Measurements from ENCODE around the gene GADD45G.

The GADD45G gene

DNA sequence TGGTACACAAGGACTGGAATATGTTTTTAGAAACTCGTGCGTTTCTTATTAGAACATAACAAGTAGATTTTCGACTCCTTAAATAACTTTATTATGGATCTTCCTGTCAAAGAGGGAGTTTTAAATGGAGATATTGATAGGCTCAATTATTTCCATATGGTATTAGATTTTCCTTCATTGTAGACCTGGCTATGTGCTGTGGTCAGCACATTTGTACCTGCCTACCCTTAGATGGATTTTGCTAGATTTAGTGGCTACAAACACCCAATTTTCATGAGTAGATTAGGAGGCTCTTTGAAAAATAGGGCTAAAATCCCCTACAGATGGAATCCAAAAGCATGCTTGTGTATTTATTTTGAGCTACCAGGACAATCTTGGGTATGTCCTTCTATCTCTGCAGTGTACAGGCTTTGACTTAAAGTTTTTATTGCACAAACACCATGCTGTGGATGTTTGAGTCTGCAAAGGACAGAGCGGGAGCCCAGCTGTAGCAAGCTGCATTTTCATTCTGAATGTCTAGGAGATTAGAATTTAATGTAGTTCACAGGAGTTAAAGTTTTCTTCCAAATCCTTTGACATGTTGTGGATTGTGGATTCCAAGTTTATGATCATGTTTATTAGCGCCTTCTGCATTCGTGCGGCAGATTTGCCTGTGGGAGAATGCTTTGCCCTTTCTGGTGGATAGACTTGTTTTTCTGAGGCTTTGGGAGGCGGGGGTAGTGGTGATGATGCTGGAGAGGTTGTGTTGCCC is 41.6 kb downstream of the GADD45G start:
- no peak for TF ChIP-seq EGR1 (IDR thresholded peaks at IDR 0.05)
- TF ChIP-seq, protein P1, sequence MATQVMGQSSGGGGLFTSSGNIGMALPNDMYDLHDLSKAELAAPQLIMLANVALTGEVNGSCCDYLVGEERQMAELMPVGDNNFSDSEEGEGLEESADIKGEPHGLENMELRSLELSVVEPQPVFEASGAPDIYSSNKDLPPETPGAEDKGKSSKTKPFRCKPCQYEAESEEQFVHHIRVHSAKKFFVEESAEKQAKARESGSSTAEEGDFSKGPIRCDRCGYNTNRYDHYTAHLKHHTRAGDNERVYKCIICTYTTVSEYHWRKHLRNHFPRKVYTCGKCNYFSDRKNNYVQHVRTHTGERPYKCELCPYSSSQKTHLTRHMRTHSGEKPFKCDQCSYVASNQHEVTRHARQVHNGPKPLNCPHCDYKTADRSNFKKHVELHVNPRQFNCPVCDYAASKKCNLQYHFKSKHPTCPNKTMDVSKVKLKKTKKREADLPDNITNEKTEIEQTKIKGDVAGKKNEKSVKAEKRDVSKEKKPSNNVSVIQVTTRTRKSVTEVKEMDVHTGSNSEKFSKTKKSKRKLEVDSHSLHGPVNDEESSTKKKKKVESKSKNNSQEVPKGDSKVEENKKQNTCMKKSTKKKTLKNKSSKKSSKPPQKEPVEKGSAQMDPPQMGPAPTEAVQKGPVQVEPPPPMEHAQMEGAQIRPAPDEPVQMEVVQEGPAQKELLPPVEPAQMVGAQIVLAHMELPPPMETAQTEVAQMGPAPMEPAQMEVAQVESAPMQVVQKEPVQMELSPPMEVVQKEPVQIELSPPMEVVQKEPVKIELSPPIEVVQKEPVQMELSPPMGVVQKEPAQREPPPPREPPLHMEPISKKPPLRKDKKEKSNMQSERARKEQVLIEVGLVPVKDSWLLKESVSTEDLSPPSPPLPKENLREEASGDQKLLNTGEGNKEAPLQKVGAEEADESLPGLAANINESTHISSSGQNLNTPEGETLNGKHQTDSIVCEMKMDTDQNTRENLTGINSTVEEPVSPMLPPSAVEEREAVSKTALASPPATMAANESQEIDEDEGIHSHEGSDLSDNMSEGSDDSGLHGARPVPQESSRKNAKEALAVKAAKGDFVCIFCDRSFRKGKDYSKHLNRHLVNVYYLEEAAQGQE (IDR thresholded peaks at IDR 0.05; ENCODE audit: low read depth), result no peak
- no peak for TF ChIP-seq YY1 (IDR thresholded peaks at IDR 0.05; ENCODE audit: low read depth)
- TF ChIP-seq, protein P2, sequence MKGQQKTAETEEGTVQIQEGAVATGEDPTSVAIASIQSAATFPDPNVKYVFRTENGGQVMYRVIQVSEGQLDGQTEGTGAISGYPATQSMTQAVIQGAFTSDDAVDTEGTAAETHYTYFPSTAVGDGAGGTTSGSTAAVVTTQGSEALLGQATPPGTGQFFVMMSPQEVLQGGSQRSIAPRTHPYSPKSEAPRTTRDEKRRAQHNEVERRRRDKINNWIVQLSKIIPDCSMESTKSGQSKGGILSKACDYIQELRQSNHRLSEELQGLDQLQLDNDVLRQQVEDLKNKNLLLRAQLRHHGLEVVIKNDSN (IDR thresholded peaks at IDR 0.05), result no peak
- TF ChIP-seq, protein P3, sequence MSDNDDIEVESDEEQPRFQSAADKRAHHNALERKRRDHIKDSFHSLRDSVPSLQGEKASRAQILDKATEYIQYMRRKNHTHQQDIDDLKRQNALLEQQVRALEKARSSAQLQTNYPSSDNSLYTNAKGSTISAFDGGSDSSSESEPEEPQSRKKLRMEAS (IDR thresholded peaks at IDR 0.05), result no peak
- no peak for TF ChIP-seq RAD21 (IDR thresholded peaks at IDR 0.05; ENCODE audit: low read depth)
- TF ChIP-seq CREB1 (IDR thresholded peaks at IDR 0.05; ENCODE audit: low read depth), result no peak
- TF ChIP-seq ZBTB7A (IDR thresholded peaks at IDR 0.05; ENCODE audit: low read depth), result no peak
- no peak for TF ChIP-seq NFIC (IDR thresholded peaks at IDR 0.05)
- TF ChIP-seq TEAD4 (IDR thresholded peaks at IDR 0.05), result no peak
- no peak for TF ChIP-seq FOXM1 (IDR thresholded peaks at IDR 0.05; ENCODE audit: borderline replicate concordance, low read depth)
- no peak for TF ChIP-seq EP300 (IDR thresholded peaks at IDR 0.05; ENCODE audit: borderline replicate concordance)
- no peak for TF ChIP-seq CEBPB (IDR thresholded peaks at IDR 0.05)
- TF ChIP-seq TCF12 (IDR thresholded peaks at IDR 0.05; ENCODE audit: low read depth), result no peak
- TF ChIP-seq TAF1 (IDR thresholded peaks at IDR 0.05; ENCODE audit: low read depth), result no peak

DNA sequence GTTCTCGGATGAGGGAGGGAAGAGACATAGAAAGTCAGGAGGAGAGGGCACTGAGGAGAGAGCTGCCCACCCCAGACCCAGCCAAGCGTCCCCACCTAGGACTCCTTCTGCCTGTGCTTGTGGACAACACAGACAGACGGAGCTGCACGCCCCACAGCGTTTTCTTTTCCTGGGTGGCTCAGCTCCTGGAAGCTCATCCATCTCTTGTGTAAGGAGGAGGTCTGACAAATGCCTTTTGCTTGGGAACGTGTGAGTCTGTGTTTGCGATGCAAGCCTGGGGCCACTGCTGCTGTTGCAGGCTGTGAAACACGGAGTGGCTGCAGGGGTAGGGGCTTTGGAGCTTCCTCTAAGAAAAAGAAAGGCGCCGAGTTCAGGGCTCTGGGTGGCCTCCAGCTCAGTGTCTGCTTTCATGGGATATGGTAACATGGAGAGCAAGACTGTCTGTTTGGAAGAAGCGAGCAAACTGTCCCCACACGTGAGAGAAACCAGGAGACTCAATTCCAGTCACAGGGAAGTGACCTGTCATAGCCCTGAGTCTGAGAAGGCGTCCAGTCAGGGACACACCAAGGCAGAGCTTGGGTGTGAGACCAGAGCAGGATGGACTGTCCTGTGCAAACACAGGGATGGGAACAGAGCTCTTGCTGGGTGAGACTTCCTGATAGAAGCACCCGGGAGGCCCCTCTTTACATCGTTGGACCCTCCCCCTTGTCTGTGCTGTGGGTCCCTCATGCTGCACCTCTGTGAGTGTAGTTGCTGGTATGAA is 42.7 kb downstream of the GADD45G start:
- TF ChIP-seq CREB1 (IDR thresholded peaks at IDR 0.05; ENCODE audit: low read depth) (no peak), YY1 (IDR thresholded peaks at IDR 0.05; ENCODE audit: low read depth) (no peak), CEBPB (IDR thresholded peaks at IDR 0.05) (no peak), EGR1 (IDR thresholded peaks at IDR 0.05) (no peak), TAF1 (IDR thresholded peaks at IDR 0.05; ENCODE audit: low read depth) (no peak), FOXM1 (IDR thresholded peaks at IDR 0.05; ENCODE audit: borderline replicate concordance, low read depth) (no peak), RAD21 (IDR thresholded peaks at IDR 0.05; ENCODE audit: low read depth) (no peak), TEAD4 (IDR thresholded peaks at IDR 0.05) (no peak), ZBTB7A (IDR thresholded peaks at IDR 0.05; ENCODE audit: low read depth) (no peak), NFIC (IDR thresholded peaks at IDR 0.05) (no peak), TCF12 (IDR thresholded peaks at IDR 0.05; ENCODE audit: low read depth) (no peak), EP300 (IDR thresholded peaks at IDR 0.05; ENCODE audit: borderline replicate concordance) (no peak)
- TF ChIP-seq, protein P1 (IDR thresholded peaks at IDR 0.05; ENCODE audit: low read depth), result no peak
- TF ChIP-seq, protein P3 (IDR thresholded peaks at IDR 0.05), result no peak
- TF ChIP-seq, protein P2 (IDR thresholded peaks at IDR 0.05), result no peak

DNA sequence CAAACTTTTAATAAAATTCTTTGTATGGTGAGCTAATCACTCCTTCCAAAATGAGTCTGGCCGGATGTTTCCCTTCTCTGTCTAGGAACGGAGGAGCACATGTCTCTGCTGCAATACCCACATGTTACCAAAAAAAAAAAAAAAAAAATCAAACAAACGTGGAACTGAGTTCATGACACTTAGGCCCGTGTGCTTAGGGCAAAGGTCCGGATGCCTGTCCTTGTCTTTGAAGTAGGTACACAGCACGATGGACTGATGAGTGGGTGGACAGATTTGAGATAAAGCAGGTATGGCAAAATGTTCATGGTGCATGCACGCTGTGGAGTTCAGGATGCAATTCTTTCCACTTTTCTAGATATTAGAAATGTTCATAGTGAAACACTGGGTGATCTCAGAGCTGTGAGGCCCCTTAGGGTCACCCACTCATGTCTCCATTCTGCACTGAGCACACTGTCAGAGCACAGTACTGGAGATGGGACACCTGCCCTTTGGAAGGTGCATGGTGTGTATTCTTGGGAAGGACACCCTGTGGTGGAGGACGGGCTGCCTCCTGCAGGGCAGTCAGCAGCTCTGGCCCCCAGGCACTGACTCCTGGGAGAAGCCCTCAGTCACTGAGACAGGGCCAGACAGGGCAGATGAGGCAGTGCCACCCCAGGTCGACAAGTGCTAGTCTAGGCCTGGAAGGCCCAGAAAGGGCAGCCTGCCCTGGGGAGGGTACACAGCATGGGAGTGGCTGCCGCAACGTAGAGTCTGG is 43.6 kb downstream of the GADD45G start:
- TF ChIP-seq YY1 (IDR thresholded peaks at IDR 0.05; ENCODE audit: low read depth), result no peak

DNA sequence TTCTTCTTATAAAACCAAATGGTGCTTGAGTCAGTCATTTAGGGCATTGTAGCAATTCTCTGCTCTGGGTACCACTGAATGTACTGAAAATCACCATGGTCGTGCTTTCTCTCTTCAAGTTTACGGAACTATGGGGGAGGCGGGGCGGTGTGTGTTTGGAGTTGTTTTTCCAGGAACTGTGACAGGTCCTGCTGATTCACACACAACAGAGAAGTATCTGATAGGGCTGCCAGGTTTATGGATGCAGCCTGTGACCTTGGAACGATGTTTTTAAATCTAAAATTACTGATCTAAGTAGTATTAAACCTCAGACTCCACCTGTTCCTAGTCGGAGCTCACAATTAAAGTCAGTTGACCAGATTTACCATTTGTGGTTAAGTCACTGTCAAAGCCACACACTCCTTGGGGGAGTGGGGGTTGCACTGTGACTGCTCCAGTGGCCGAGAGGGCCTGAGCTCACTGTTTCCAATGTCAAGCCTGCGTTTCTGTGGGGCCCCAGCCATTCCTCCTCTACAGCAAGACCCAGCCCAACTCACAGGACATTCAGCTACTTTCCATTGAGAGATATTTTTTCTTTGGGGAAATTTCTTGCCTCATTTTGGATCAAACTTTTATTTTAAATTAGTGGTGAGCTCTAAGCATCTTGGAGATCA is 44.4 kb downstream of the GADD45G start:
- TF ChIP-seq, protein P3 (IDR thresholded peaks at IDR 0.05), result no peak
- TF ChIP-seq RAD21 (IDR thresholded peaks at IDR 0.05; ENCODE audit: low read depth), result no peak
- no peak for TF ChIP-seq CEBPB (IDR thresholded peaks at IDR 0.05)
- TF ChIP-seq TCF12 (IDR thresholded peaks at IDR 0.05; ENCODE audit: low read depth), result no peak
- TF ChIP-seq CREB1 (IDR thresholded peaks at IDR 0.05; ENCODE audit: low read depth), result no peak
- no peak for TF ChIP-seq NFIC (IDR thresholded peaks at IDR 0.05)
- TF ChIP-seq, protein P2 (IDR thresholded peaks at IDR 0.05), result no peak

All from Ishikawa (cell line).